Measurements from ENCODE around the gene PPEF2.

GRCh38 chr4:75912968-75913367, 10.7 kb upstream of the PPEF2 start:
- TF ChIP-seq CTCF (IDR thresholded peaks at IDR 0.05) (no peak), POLR2A (IDR thresholded peaks at IDR 0.05) (no peak), POLR2AphosphoS5 (IDR thresholded peaks at IDR 0.05) (no peak)
